Activated CD4-positive, alpha-beta memory T cell treated with anti-CD3 and anti-CD28 coated beads for 36 hours (primary cell): ENCODE measurements around the gene CD3D. TPM values are rescaled to one million over a fixed set of nuclear protein-coding genes. Genes with fewer than 3 reads are reported as not detected.

Experiments used
- CTCF ChIA-PET: fragments of 350-600 bp; sonication (Branson Sonifier 250); formaldehyde crosslinking; loops from one replicate; lab custom pipeline; 2021; ENCODE audit warnings: antibody characterized with exemption, inconsistent platforms; lab: Charles Lee
- POLR2A ChIA-PET: fragments of 350-600 bp; sonication (Branson Sonifier 250); formaldehyde crosslinking; loops from one replicate; lab custom pipeline; 2021; ENCODE audit warnings: antibody characterized with exemption; lab: Charles Lee
- DNase-seq: peaks from one replicate; pipeline ENCODE4 v3.0.0-alpha.2; 2020
- H3K27ac Mint-ChIP-seq: one replicate; pipeline ENCODE4 v1.8.0; 2021; ENCODE audit warnings: mixed read lengths
- H3K27me3 Mint-ChIP-seq: one replicate; pipeline ENCODE4 v1.8.0; 2021; ENCODE audit warnings: mixed read lengths
- H3K36me3 Mint-ChIP-seq: one replicate; pipeline ENCODE4 v1.8.0; 2021; ENCODE audit warnings: mixed read lengths
- H3K4me1 Mint-ChIP-seq: one replicate; pipeline ENCODE4 v1.8.0; 2021; ENCODE audit warnings: low read depth, mixed read lengths
- H3K4me3 Mint-ChIP-seq: one replicate; pipeline ENCODE4 v1.8.0; 2021; ENCODE audit warnings: mild to moderate bottlenecking, mixed read lengths
- H3K9me3 Mint-ChIP-seq: one replicate; pipeline ENCODE4 v1.8.0; 2021; ENCODE audit warnings: mixed read lengths
- intact Hi-C: fragments of 100-400 bp; cut with micrococcal nuclease; formaldehyde crosslinking; loops from one replicate; pipeline ENCODE4 v1.15.1; 2023
- total RNA-seq, 2 experiments: library from RNA; stranded (reverse); gene quantifications; one replicate each; pipeline ENCODE4 v1.2.3, GENCODE V29; 2021

CD3D gene
- total RNA-seq, 2 experiments from 2014 or later: 321 to 346 TPM

- Mint-ChIP-seq H3K4me3 (no peak overlapping the region), H3K9me3 (no peaks in the 10 kb centered on the region), H3K27me3 (no peaks in the 10 kb centered on the region), H3K4me1 (peaks cover 35% of the 10 kb centered on the region), H3K27ac (no peak overlapping the region), H3K36me3 (peaks cover 26% of the 10 kb centered on the region)
- ChIA-PET POLR2A (interaction anchor here (0.5 kb wide), 1 partner anchor 162 kb away, joined by 3 read pairs; no protein-coding TSS in a partner anchor), CTCF (interaction anchor here (0.7 to 3.8 kb wide), 7 partner anchors 13 to 193 kb away, joined by 3 to 14 read pairs (median 4); no protein-coding TSS in a partner anchor)
- intact Hi-C loops: loop anchor here (2.0 kb wide), 1 partner anchor 34 kb away; no protein-coding TSS in a partner anchor
- DNase-seq: no peak
Observed at GRCh38 chr11:118364956-118365615, 22.6 kb upstream of the CD3D start.

- H3K36me3 Mint-ChIP-seq: peaks cover 9% of the 10 kb centered on the region
- H3K9me3 Mint-ChIP-seq: no peaks in the 10 kb centered on the region
- ChIA-PET CTCF (interaction anchor here (1.1 to 2.2 kb wide), 4 partner anchors 12 to 188 kb away, joined by 3 to 11 read pairs (median 9); no protein-coding TSS in a partner anchor), POLR2A (interaction anchor here (0.7 to 1.3 kb wide), 4 partner anchors 11 to 250 kb away, joined by 3 to 4 read pairs (median 3); no protein-coding TSS in a partner anchor)
- intact Hi-C loops: loop anchor here (1.0 to 5.0 kb wide), 5 partner anchors 15 to 215 kb away; partner anchors contain the start of genes ATP5MG and CD3G
- H3K4me3 Mint-ChIP-seq: peak within 1 kb of the TSS; percentile 96
- H3K27me3 Mint-ChIP-seq: peaks cover 2% of the 10 kb centered on the region
- peak; percentile 99 for DNase-seq
- peak within 1 kb of the TSS; percentile 93 for H3K27ac Mint-ChIP-seq
- H3K4me1 Mint-ChIP-seq: peaks cover 45% of the 10 kb centered on the region
Observed at GRCh38 chr11:118359295-118359958, 16.9 kb upstream of the CD3D start, which contains the start of gene UBE4A. Gene UBE4A, plus strand, starts transcription at chr11:118359600. Its CDS starts 5,481 bp downstream, at chr11:118365081.

GRCh38 chr11:118358071-118358470, 15.6 kb upstream of the CD3D start:
- Mint-ChIP-seq H3K27me3 (peaks cover 2% of the 10 kb centered on the region), H3K4me3 (no peak overlapping the region), H3K4me1 (peaks cover 41% of the 10 kb centered on the region), H3K36me3 (peaks cover 8% of the 10 kb centered on the region), H3K27ac (peak overlapping the region; percentile 93), H3K9me3 (no peaks in the 10 kb centered on the region)
- ChIA-PET CTCF (no interaction called here), POLR2A (interaction anchor here (0.6 kb wide), 1 partner anchor 16 kb away, joined by 6 read pairs; no protein-coding TSS in a partner anchor)
- DNase-seq: no peak
- intact Hi-C loops: loop anchor here (2.0 to 5.0 kb wide), 4 partner anchors 13 to 213 kb away; partner anchors contain the start of genes ATP5MG and CD3G

GRCh38 chr11:118353084-118353710, 10.7 kb upstream of the CD3D start:
- no peak for DNase-seq
- POLR2A ChIA-PET: no interaction called here
- Mint-ChIP-seq H3K27me3 (no peaks in the 10 kb centered on the region), H3K36me3 (peaks cover 33% of the 10 kb centered on the region), H3K4me1 (peaks cover 23% of the 10 kb centered on the region), H3K4me3 (no peak overlapping the region), H3K27ac (peak overlapping the region; percentile 71), H3K9me3 (no peaks in the 10 kb centered on the region)
- intact Hi-C loops: loop anchor here (1.0 kb wide), 2 partner anchors 9 to 47 kb away; partner anchors contain the start of gene CD3G
- CTCF ChIA-PET: interaction anchor here (0.6 to 4.3 kb wide), 15 partner anchors 10 to 182 kb away, joined by 3 to 19 read pairs (median 4); partner anchors contain the start of genes CD3D, CD3E and CD3G

- H3K4me1 Mint-ChIP-seq: peaks cover 44% of the 10 kb centered on the region
Observed at GRCh38 chr11:118349475-118349874, 7.0 kb upstream of the CD3D start.

GRCh38 chr11:118343981-118344515, 1.5 kb upstream of the CD3D start, which contains the start of gene CD3G:
Gene CD3G, plus strand, starts transcription at chr11:118344344. Its CDS starts 80 bp downstream, at chr11:118344424.
- intact Hi-C loops: loop anchor here (1.0 to 5.0 kb wide), 7 partner anchors 9 to 197 kb away; partner anchors contain the start of gene UBE4A
- Mint-ChIP-seq H3K4me3 (peak within 1 kb of the TSS; percentile 82), H3K9me3 (no peaks in the 10 kb centered on the region), H3K36me3 (peaks cover 47% of the 10 kb centered on the region), H3K4me1 (peaks cover 52% of the 10 kb centered on the region), H3K27me3 (no peaks in the 10 kb centered on the region), H3K27ac (peak within 1 kb of the TSS; percentile 98)
- POLR2A ChIA-PET: interaction anchor here (0.6 kb wide), 2 partner anchors 107 to 145 kb away, joined by 3 read pairs; no protein-coding TSS in a partner anchor
- peak; percentile 81 for DNase-seq
- CTCF ChIA-PET: interaction anchor here (0.7 to 5.1 kb wide), 5 partner anchors 9 to 146 kb away, joined by 3 to 34 read pairs (median 16); partner anchors contain the start of gene CD3E

More at GRCh38 chr11:118349475-118349874, 7.0 kb upstream of the CD3D start:
- ChIA-PET CTCF (interaction anchor here (0.9 to 2.5 kb wide), 3 partner anchors 54 to 178 kb away, joined by 3 to 7 read pairs (median 3); no protein-coding TSS in a partner anchor), POLR2A (interaction anchor here (1.5 kb wide), 1 partner anchor 9 kb away, joined by 3 read pairs; no protein-coding TSS in a partner anchor)
- no peaks in the 10 kb centered on the region for H3K9me3 Mint-ChIP-seq
- H3K27ac Mint-ChIP-seq: peak overlapping the region; percentile 20
- no peaks in the 10 kb centered on the region for H3K27me3 Mint-ChIP-seq
- H3K4me3 Mint-ChIP-seq: no peak overlapping the region
- intact Hi-C loops: no loop called here
- DNase-seq: no peak
- peaks cover 45% of the 10 kb centered on the region for H3K36me3 Mint-ChIP-seq

GRCh38 chr11:118343248-118343647, 743 bp upstream of the CD3D start:
- CTCF ChIA-PET: interaction anchor here (0.8 to 5.0 kb wide), 4 partner anchors 10 to 197 kb away, joined by 3 to 29 read pairs (median 18); partner anchors contain the start of gene CD3E
- peak; percentile 68 for DNase-seq
- Mint-ChIP-seq H3K27ac (peak overlapping the region; percentile 98), H3K36me3 (peaks cover 48% of the 10 kb centered on the region), H3K9me3 (no peaks in the 10 kb centered on the region), H3K4me1 (peaks cover 51% of the 10 kb centered on the region), H3K4me3 (peak overlapping the region; percentile 82), H3K27me3 (no peaks in the 10 kb centered on the region)
- POLR2A ChIA-PET: interaction anchor here (1.0 to 1.4 kb wide), 2 partner anchors 111 to 119 kb away, joined by 3 to 11 read pairs; partner anchors contain the start of gene JAML
- intact Hi-C loops: loop anchor here (2.0 to 5.0 kb wide), 4 partner anchors 54 to 196 kb away; no protein-coding TSS in a partner anchor

GRCh38 chr11:118341815-118342489, 553 bp downstream of the CD3D start:
- Mint-ChIP-seq H3K4me1 (peaks cover 48% of the 10 kb centered on the region), H3K36me3 (peaks cover 50% of the 10 kb centered on the region), H3K27me3 (no peaks in the 10 kb centered on the region), H3K27ac (peak overlapping the region; percentile 98), H3K4me3 (peak overlapping the region; percentile 82), H3K9me3 (no peaks in the 10 kb centered on the region)
- intact Hi-C loops: loop anchor here (2.0 to 5.0 kb wide), 5 partner anchors 55 to 195 kb away; no protein-coding TSS in a partner anchor
- peak; percentile 36 for DNase-seq
- ChIA-PET CTCF (interaction anchor here (0.7 to 5.0 kb wide), 8 partner anchors 11 to 143 kb away, joined by 3 to 29 read pairs (median 4); partner anchors contain the start of gene CD3E), POLR2A (interaction anchor here (0.6 to 1.5 kb wide), 11 partner anchors 9 to 230 kb away, joined by 3 to 11 read pairs (median 4); partner anchors contain the start of genes ARCN1, JAML and MPZL3)

GRCh38 chr11:118341261-118341660, 1.2 kb downstream of the CD3D start:
- H3K9me3 Mint-ChIP-seq: no peaks in the 10 kb centered on the region
- ChIA-PET POLR2A (interaction anchor here (0.6 to 1.3 kb wide), 4 partner anchors 16 to 159 kb away, joined by 4 to 6 read pairs (median 4); partner anchors contain the start of gene MPZL3), CTCF (interaction anchor here (1.5 to 5.0 kb wide), 3 partner anchors 31 to 46 kb away, joined by 3 to 29 read pairs (median 21); partner anchors contain the start of gene CD3E)
- H3K4me3 Mint-ChIP-seq: peak overlapping the region; percentile 82
- H3K27me3 Mint-ChIP-seq: no peaks in the 10 kb centered on the region
- intact Hi-C loops: loop anchor here (2.0 to 5.0 kb wide), 4 partner anchors 56 to 194 kb away; no protein-coding TSS in a partner anchor
- peak overlapping the region; percentile 98 for H3K27ac Mint-ChIP-seq
- H3K36me3 Mint-ChIP-seq: peaks cover 53% of the 10 kb centered on the region
- peaks cover 46% of the 10 kb centered on the region for H3K4me1 Mint-ChIP-seq
- no peak for DNase-seq
